GM19467 (cell line): Measurements from ENCODE around the gene CCR7.
"Not testable (repeated sequence)": the region's sequence is repeated elsewhere in the genome, so short reads cannot be mapped to it uniquely, and the experiment has no call there.

Experiments
- ATAC-seq: cut with Tn5 transposase; IDR thresholded peaks from one replicate; pipeline ENCODE4 v1.9.1; 2021; ENCODE audit warnings: mild to moderate bottlenecking, moderate library complexity; ENCODE audit not compliant: unreplicated experiment

CCR7 gene

DNA sequence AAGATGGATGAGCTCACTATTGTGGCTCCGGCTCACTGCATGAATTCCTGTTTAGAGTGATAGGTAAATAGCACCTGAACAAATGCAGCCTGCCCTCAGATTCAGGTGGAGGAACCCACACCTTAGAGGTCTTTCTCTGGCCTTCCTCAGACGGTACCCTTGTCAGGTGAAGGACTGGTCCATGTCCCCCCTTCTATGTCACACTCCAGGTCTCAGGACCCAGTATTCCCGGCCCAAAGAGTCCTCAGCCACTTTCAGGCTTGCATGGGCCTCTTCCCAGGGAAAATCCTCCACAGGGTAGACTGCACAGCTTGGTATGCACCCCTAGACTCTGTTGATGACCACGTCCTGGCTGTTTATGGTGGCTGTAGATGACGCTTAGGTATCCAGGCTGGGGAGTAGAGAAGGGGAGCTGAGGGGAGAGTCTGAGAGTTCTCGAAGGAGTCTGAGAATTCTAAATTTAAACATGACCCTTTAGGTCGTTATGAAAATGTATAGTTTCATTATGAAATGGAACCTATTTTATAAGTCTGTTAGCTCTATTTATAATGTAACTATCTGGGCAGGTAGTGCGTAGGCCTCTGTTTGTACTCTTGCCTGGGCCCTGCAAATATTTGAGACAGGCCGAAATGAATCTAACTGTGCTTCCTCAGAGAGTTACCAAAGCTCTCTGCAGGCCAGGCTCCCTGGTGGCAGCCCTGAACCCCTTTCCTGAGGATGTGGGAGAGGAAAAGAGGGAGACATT lies 32.5 kb upstream of the CCR7 start:
- no peak for ATAC-seq

DNA sequence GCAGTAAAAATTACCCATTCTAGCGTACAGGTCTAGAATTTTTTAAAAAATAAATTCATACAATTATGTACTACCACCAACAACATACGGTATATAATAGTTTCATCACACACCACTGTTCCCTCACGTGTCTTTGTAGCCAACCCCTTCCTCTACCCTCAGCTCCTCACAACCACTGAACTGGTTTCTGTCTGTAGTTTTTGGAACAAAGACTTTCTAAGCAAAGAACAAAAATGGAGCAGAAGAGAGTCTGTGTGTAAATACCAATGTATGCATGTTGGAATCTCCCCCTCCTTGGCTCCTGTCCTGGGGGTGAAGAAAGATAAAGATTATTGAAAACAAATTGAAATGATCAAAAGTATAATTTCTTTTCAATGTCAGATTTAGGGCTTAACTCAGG lies 31.9 kb upstream of the CCR7 start:
- ATAC-seq, result no peak

DNA sequence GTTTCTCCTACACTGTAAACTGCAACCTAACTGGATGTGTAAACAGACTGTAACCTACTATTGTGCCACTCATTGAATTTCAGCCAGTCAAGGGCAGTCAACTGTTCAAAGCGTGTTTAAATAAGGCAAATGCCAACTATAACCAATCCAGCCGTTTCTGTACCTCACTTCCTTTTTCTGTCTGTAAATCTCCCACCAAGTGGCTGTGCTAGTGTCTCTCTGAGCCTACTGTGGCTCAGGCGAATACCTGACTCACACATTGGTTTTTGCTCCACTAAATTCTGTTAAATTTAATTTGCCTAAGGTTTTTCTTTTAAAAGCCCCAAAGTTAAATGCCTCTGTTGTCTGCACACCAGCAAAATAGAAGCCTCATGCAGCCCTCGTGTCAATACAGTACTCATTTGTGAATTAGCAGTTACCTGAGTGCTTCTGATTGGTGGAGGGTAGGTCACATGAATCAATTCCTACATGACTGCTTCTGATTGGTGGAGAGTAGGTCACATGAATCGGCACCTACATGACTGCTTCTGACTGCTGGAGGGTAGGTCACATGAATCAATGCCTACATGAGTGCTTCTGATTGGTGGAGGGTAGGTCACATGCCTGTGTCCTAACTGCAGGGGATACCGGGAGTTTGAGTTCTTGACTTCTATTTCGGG lies 31.1 kb upstream of the CCR7 start:
- no peak for ATAC-seq

DNA sequence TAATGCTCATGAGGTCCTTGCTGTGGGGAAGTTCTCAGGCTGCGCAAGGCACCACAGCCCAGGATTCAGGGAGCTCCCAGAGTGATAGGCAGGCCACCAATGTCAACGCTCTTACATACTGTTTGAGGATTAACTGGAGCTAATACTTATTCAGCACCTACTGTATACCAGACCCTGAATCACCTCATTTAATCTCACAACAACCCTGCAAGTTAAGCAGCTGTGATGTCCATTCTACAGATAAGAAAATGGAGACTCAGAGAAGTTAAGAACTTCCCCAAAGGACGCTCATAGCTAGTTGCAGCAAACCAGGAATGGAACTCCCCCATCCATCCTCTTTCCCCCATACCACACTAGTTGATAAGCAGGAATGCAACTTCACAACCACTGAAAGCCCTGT lies 25.5 kb upstream of the CCR7 start:
- ATAC-seq, result no peak

DNA sequence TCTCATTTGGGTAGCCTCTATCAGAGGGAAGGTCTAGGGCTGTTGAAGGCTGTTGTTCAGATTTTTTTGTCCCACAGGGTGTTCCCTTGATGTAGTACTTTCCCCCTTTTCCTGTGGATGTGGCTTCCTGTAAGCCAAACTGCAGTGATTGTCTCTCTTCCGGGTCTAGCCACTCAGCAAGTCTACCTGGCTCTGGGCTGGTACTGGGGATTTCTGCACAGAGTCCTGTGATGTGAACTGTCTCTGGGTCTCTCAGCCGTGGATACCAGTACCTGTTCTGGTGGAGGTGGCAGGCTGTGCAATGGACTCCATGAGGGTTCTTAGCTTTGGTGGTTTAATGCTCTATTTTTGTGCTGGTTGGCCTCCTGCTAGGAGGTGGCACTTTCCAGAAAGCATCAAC lies 23.3 kb upstream of the CCR7 start:
- ATAC-seq, result no peak

DNA sequence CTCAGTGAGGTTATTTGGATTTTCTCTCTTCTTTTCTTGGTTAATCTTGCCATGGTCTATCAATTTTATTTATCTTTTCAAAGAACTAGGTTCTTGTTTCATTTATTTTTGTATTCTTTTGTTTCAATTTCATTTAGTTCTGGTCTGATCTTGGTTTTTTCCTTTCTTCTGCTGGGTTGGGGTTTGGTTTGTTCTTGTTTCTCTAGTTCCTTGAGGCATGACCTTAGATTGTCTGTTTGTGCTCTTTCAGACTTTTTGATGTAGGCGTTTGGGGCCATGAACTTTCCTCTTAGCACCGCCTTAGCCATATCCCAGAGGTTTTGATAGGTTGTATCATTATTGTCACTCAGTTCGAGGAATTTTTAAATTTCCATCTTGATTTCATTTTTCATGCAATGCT lies 21.0 kb upstream of the CCR7 start:
- ATAC-seq, result not testable (repeated sequence)

DNA sequence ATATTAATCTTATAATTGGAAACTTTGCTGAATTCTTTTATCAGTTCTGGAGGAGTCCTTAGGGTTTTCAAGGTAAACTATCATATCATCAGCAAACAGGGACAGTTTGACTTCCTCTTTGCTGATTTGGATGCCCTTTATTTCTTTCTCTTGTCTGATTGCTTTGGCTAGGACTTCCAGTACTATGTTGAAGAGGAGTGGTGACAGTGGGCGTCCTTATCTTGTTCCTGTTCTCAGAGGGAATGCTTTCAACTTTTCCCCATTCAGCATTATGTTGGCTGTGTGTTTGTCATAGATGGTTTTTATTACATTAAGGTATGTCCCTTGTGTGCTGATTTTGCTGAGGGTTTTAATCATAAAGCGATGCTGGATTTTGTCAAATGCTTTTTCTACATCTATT lies 19.7 kb upstream of the CCR7 start:
- not testable (repeated sequence) for ATAC-seq

DNA sequence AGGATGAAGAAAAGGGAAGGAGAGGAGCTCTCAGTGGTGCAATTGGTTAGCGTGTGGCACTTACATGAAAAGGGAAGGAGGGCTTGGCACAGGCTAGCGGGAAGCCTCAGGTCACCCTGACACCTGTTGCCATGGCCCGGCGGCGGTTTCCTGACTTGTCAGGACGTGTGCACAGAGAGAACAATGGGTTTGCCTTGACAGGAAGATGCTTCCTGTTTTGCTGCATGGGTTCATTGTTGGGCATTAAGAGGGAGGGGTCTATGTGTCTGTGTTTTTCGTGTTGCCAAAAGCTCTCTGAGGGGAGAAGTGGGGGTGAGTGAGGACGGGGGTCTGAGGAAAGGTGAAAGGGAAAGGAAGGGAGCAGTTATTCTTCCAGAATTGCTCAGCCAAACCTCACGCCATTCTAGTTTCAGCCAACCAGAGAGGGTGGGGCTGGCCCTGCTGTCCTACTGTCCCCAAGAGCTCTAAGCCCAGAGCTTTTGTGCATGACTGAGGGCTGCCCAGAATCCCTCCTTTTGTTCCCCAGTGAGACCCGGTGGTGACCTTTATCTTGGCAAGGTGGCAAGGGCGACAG lies 17.1 kb upstream of the CCR7 start:
- peak; percentile 90 for ATAC-seq

DNA sequence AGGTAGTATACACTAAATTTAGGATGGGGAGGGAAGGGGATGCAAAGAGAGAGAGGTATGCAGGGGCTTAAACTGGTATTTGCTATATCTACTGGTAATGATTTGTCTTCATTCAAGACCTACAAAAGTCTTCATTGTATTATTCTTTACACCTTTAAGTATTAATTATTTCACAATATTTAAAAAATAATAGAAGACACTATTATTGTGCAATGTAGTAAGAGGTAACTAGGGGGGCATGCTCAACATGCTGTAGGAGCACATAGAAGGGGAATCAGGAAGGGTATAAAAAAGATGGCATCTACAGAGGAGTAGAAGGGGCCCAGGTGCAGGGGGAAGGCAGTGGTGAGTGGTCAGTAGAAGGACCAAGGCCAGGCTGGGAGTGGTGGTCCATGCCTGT lies 14.9 kb upstream of the CCR7 start:
- no peak for ATAC-seq

DNA sequence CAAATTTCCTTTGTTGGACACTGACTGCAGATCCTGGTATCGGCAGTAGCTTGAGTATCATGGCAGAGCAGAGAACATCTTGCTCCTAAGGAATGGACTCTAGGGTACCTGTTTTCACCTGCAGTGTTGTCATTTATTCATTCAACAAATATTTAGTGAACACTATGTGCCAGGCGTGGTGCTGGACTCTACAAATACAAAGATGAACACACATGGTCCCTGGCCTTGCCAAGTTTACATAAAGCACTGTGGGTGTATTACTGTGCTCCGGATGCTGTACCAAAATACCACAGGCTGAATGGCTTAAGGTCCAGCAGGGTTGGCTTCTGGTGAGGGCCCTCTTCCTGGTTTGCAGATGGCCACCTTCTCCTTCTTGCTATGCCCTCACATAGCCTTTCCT lies 14.2 kb upstream of the CCR7 start:
- ATAC-seq, result no peak

DNA sequence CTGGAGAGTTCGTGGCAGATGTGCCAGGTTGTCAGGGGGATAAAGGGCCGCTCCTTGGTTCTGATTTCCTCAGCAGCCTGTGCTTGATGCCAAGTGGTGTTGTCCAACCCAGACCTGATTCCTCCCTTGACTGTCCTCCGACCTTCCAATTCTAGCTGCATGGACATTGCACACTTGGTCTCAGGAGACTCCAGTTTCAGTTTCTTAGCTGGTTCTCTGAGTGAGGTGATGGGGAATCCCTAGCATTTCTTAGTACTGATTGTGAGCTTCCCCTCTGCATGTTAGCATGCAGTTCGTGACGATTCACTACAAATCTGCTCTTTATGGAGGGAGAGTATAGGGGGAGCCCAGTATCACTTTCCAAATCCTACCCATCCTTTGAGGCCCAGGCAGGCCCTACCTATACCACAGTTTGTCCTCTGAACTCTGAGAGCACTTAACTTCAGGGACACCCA lies 12.4 kb upstream of the CCR7 start:
- no peak for ATAC-seq

DNA sequence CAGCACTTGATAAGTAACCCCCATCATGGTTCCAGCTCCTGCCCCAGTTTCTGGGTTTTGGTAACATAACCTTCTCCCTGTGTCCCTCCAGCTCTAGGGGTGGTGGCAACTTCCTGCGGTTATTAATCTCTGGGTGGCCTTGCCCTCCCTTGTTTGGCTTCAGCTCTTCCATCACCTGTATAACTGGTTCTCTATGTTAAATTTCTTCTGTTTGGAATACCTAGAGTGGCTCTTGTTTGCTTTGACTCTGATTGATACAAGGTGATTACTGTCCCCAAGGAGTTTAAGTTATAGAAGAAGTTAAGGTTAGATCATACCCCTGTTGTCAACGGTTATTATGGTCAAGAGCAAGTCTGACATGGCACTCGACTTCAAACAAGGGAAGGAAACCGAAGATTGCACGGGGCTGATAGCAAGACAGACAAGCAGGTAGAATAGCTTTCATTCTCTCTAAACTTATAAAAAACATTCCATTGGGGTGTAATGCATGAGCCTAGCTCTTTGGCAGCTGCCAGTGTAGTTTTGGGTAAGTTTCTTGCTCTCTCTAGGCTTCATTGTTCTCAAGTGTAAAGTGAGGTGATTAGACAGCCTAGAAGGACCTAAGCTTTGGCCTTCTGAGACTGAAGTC lies 11.0 kb upstream of the CCR7 start:
- ATAC-seq, result no peak

DNA sequence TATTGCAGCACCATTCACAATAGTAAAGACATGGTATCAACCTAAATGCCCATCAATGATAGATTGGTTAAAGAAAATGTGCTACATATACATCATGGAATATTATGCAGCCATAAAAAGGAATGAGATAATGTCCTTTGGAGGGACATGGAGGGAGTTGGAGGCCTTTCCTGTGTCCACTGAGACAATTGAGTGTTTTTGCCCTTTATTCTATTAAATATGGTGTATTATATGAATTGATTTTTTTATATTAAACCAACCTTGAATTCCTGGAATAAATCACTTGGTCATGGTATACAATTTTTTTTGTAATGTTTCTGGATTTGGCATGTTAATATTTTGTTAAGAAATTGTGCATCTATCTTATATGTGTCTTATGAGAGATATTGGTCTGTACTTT lies 9.0 kb upstream of the CCR7 start:
- no peak for ATAC-seq

DNA sequence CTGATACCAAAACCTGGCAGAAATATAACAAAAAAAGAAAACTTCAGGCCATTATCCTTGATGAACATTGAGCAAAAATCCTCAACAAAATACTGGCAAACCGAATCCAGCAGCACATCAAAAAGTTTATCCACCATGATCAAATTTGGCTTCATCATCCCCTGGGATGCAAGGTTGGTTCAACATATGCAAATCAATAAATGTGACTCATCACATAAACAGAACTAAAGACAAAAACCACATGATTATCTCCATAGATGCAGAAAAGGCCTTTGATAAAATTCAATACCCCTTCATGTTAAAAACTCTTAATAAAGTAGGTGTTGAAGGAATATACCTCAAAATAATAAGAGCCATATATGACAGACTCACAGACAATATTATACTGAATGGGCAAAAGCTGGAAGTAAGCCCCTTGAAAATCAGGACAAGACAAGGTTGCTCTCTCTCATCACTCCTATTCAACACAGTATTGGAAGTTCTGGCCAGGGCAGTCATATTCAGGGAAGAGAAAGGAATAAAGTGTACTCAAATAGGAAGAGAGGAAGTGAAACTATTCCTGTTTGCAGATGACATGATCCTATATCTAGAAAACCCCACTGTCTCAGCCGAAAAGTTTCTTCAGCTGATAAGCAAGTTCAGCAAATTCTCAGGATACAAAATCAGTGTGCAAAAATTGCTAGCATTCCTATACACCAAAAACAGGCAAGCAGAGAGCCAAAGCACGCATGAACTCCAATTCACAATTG lies 7.1 kb upstream of the CCR7 start:
- not testable (repeated sequence) for ATAC-seq

DNA sequence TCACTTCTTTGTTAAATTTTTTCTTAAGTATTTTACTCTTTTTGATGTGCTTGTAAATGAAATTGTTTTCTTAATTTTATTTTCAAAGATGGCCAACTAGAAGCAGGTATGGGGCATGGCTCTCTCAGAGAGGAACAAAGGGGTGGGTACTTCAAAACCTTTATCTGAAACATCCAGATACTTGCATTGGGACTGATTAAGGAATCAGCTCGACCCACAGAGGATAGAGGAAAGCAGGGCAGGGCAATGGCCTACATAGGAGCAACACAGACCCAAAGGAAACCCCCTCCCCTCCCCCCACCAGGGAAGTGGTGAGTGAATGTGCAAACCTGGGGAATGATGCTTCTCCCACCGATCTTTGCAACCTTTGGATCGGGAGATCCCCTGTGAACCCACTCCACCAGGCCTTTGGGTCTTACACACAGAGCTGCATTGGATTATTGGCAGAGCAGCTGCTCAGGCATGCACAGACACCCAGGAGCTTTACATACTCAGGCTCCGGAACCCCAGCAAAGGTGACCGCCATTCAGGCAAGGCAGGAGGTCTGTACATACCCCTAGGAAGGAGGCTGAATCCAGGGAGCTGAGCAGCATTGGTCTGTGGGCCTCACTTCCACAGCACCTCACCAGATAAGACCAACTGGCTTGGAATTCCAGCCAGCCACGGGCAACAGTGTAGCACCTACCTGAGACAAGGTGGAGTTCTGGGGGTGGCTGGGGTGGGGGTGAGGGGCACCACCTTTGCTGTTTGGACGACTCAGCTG lies 3.0 kb upstream of the CCR7 start:
- ATAC-seq, result no peak

DNA sequence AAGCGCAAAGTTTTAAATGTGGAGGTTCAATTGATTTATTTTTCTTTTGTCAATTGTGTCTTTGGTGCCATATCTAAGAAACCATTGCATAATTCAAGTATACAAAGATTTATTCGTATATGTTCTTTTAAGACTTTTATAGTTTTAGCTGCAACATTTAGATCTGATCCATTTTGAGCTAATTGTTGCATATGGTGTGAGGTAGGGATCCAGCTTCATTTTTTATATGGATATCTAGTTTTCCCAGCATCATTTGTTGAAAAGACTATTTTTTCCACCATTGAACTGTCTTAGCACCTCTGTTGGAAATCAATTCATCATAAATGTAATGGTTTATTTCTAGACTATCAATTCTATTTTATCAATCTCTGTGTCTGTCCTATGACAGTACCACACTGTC lies 2.1 kb upstream of the CCR7 start:
- ATAC-seq, result no peak

DNA sequence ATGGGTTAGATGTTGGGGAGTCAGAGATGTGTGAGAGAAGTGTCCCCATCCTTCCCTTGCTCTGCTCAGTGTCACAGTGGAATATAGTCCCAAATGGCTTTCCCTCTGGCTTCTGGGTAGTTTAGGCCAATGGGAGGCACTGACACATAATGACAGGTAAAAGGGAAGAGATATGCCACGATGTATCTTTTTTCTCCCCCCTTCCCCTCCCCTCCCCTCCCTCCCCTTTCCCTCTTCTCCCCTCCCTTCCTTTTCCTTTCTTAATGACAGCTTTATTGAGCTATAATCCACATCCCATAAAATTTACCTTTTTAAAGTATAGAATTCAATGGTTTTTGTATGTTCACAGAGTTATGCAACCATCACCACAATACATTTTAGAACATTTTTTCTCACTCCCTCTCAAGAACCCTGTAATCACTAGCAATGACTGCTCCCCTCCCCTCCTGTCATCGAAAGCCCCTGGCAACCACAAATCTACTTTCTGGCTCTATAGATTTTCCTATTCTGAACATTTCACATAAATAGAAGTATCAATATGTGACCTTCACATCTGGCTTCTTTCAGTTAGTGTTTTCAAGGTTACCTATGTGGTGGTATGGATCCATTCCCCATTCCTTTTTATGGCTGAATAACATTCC lies 617 bp upstream of the CCR7 start:
- no peak for ATAC-seq

DNA sequence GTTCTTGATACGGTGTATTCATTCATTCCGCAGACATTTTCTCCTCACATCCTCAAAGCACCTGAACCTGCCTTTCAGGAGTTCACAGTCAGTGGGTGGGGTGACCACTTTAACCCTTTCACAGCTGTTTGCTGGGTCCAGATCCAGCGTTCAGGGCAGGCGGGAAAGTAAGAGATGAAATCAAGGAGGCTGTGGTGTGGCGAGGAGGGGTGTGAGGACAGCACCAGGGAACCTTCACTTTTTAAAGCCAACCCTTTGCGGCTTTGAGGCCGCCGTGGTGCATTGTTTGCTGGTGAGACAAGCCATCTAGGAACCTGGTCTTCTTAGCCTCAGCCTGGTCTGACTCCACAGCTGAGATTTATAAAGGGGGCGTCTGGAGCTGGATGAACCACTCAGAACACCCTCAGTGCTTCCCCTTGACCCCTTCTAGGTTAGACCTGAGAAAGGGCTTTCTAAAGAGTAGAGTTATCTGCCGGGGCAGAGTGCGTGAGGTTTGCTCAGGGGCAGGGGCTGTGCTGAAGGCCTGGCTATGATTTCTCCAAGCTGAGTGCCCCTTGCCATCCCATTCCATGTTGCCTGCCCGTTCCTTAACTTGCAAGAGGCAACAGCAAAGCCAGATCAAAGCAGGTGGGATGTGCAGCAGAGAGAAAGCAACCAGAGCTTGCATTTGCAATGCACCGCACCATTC lies 933 bp downstream of the CCR7 start:
- ATAC-seq, result no peak
